Measurements from ENCODE around the gene QRICH2.

QRICH2 gene

DNA sequence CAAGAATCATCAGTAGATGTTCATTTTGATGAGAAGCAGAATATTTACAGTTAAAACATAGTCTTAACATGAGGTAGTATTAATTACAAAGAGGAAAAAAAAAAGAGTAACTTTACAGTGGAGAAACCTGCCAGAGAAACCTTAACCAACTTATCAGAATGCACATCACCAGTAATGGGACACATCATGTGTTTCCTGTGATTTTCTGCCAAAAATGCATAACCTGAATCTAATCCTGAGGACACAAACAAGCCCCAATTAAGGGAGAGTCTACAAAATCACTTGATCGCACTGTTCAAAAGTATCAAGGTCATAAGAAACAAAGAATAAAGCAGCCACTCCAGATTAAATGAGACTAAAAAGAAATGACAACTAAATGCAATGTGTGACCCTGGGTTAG is 18.2 kb upstream of the QRICH2 start:
- Histone ChIP-seq H2AK5ac (ENCODE audit: low read length) (no peak overlapping the region), H3K18ac (ENCODE audit: low read length) (no peak overlapping the region), H3K27ac (ENCODE audit: low read depth, low read length) (no peak overlapping the region), H3K27me3 (ENCODE audit: insufficient read depth, low read length, poor library complexity) (no peaks in the 10 kb centered on the region), H3K4me3 (ENCODE audit: low read length) (no peak overlapping the region), H3K4ac (ENCODE audit: low read depth, low read length) (no peak overlapping the region), H4K5ac (ENCODE audit: low read length) (no peak overlapping the region), H2BK120ac (ENCODE audit: low read depth, low read length) (no peak overlapping the region), H2BK15ac (replicated peaks; ENCODE audit: low read depth) (no peak overlapping the region), H3K79me1 (ENCODE audit: low read length) (no peaks in the 10 kb centered on the region), H3K4me2 (ENCODE audit: low read length) (no peak overlapping the region), H3K4me1 (ENCODE audit: control insufficient read depth, low read depth, low read length) (no peaks in the 10 kb centered on the region), H3K79me2 (ENCODE audit: control insufficient read depth, insufficient read depth, low read length) (no peaks in the 10 kb centered on the region), H3K23ac (ENCODE audit: low read length) (no peak overlapping the region), H3K36me3 (ENCODE audit: control insufficient read depth, insufficient read depth, low read length) (peaks cover 6% of the 10 kb centered on the region), H4K8ac (ENCODE audit: low read depth, low read length) (no peak overlapping the region), H3K56ac (ENCODE audit: low read length) (no peak overlapping the region), H2BK5ac (ENCODE audit: low read length) (no peak overlapping the region), H3K9ac (ENCODE audit: low read length) (no peak overlapping the region)
- no CpG with 5 or more reads among the region's 1 CpG for WGBS (ENCODE audit: extremely low coverage, insufficient coverage, low lambda C conversion rate)
- DNase-seq: no peak

DNA sequence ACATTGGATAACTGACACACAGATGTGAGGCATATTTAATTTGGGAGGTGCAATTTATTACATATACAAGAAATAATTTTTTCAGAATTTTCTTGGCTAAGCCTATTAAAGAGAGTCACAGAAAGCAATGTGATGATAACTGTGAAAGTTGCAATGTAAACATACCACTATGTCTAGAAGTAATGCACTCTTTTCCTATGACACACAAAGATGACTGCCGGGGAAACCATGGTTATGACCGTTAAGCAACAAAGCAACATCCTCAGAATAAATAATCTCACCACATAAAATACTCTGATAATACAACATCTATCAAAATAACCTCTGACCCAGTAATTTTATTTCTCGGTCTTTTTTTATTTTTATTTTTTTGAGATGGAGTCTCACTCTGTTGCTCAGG is 10.5 kb upstream of the QRICH2 start:
- Histone ChIP-seq H2AK5ac (ENCODE audit: low read length) (no peak overlapping the region), H3K27ac (ENCODE audit: low read depth, low read length) (no peak overlapping the region), H3K4ac (ENCODE audit: low read depth, low read length) (no peak overlapping the region), H2BK15ac (replicated peaks; ENCODE audit: low read depth) (no peak overlapping the region), H3K4me2 (ENCODE audit: low read length) (no peak overlapping the region), H2BK5ac (ENCODE audit: low read length) (no peak overlapping the region), H4K5ac (ENCODE audit: low read length) (no peak overlapping the region), H3K9ac (ENCODE audit: low read length) (no peak overlapping the region), H3K23ac (ENCODE audit: low read length) (no peak overlapping the region), H3K79me2 (ENCODE audit: control insufficient read depth, insufficient read depth, low read length) (no peaks in the 10 kb centered on the region), H3K56ac (ENCODE audit: low read length) (no peak overlapping the region), H3K27me3 (ENCODE audit: insufficient read depth, low read length, poor library complexity) (no peaks in the 10 kb centered on the region), H3K18ac (ENCODE audit: low read length) (no peak overlapping the region), H3K79me1 (ENCODE audit: low read length) (no peaks in the 10 kb centered on the region), H2BK120ac (ENCODE audit: low read depth, low read length) (no peak overlapping the region), H3K4me1 (ENCODE audit: control insufficient read depth, low read depth, low read length) (no peaks in the 10 kb centered on the region), H3K4me3 (ENCODE audit: low read length) (no peak overlapping the region), H4K8ac (ENCODE audit: low read depth, low read length) (no peak overlapping the region), H3K36me3 (ENCODE audit: control insufficient read depth, insufficient read depth, low read length) (no peaks in the 10 kb centered on the region)
- WGBS (ENCODE audit: extremely low coverage, insufficient coverage, low lambda C conversion rate): 100% methylated on average over 1 of the region's 3 CpGs
- DNase-seq: no peak

DNA sequence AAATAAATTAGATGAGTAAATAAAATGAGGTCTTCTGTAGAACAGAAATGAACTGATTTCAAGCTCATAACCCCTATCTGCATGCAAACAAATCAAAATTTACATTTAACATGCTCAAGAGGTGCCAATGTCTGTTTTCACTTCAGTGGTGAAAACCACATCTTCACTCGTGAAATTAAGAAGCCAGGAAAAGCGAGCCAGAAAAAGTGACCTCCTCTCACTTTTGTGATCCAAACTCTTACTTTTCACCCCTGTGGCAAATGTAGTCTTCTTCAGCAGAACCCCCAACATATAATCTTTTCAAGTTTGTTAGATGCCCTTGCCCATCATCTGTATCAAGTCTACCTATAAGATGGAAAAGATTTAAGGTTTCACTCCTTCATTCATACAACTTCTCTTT is 9.5 kb upstream of the QRICH2 start:
- Histone ChIP-seq H3K4me1 (ENCODE audit: control insufficient read depth, low read depth, low read length) (no peaks in the 10 kb centered on the region), H3K36me3 (ENCODE audit: control insufficient read depth, insufficient read depth, low read length) (no peaks in the 10 kb centered on the region), H2BK5ac (ENCODE audit: low read length) (no peak overlapping the region), H3K79me1 (ENCODE audit: low read length) (no peaks in the 10 kb centered on the region), H3K23ac (ENCODE audit: low read length) (no peak overlapping the region), H3K4ac (ENCODE audit: low read depth, low read length) (no peak overlapping the region), H3K27ac (ENCODE audit: low read depth, low read length) (no peak overlapping the region), H4K5ac (ENCODE audit: low read length) (no peak overlapping the region), H4K8ac (ENCODE audit: low read depth, low read length) (no peak overlapping the region), H3K79me2 (ENCODE audit: control insufficient read depth, insufficient read depth, low read length) (no peaks in the 10 kb centered on the region), H3K4me2 (ENCODE audit: low read length) (no peak overlapping the region), H2BK120ac (ENCODE audit: low read depth, low read length) (no peak overlapping the region), H3K4me3 (ENCODE audit: low read length) (no peak overlapping the region), H2BK15ac (replicated peaks; ENCODE audit: low read depth) (no peak overlapping the region), H3K18ac (ENCODE audit: low read length) (no peak overlapping the region), H3K56ac (ENCODE audit: low read length) (no peak overlapping the region), H3K27me3 (ENCODE audit: insufficient read depth, low read length, poor library complexity) (no peaks in the 10 kb centered on the region), H3K9ac (ENCODE audit: low read length) (no peak overlapping the region), H2AK5ac (ENCODE audit: low read length) (no peak overlapping the region)
- WGBS (ENCODE audit: extremely low coverage, insufficient coverage, low lambda C conversion rate): no CpG with 5 or more reads among the region's 2 CpGs
- DNase-seq: no peak

DNA sequence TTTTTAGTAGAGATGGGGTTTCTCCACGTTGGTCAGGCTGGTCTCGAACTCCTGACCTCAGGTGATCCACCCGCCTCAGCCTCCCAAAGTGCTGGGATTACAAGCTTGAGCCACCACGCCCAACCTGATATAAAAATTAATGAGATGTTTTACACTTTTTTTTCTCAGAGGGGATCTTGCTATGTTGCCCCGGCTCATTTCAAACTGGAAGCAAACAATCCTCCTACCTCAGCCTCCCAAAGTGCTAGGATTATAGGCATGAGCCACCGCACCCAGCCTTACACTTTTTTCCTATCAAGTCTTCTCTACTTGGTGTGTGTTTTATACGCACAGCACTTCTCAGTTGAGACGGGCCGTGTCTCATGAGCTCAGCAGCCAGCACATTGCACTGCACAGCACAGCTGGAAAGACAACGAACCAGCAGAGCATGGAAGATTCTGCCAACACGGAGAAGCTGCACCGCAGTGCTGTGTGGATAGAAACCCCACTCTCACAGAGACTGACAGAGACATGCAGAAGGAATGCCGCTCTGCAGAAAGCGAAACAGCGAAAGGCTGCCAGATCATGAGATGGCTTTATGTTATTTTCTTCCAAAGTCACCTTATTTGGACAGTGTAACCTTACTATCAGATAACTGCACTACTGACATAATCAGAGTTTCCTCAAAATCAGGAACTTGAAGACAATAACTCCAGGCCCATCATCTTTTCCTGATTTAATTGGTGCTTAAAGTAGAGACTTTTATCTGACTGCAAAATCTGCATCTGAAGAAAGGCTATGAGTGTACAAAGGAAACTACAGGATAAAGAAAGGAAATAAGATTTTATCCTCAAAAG is 6.5 kb upstream of the QRICH2 start:
- no peak for DNase-seq
- Histone ChIP-seq H4K8ac (ENCODE audit: low read depth, low read length) (no peak overlapping the region), H2AK5ac (ENCODE audit: low read length) (no peak overlapping the region), H3K79me2 (ENCODE audit: control insufficient read depth, insufficient read depth, low read length) (no peaks in the 10 kb centered on the region), H3K79me1 (ENCODE audit: low read length) (no peaks in the 10 kb centered on the region), H3K4ac (ENCODE audit: low read depth, low read length) (no peak overlapping the region), H3K18ac (ENCODE audit: low read length) (no peak overlapping the region), H3K36me3 (ENCODE audit: control insufficient read depth, insufficient read depth, low read length) (no peaks in the 10 kb centered on the region), H3K9ac (ENCODE audit: low read length) (no peak overlapping the region), H3K27ac (ENCODE audit: low read depth, low read length) (no peak overlapping the region), H3K4me3 (ENCODE audit: low read length) (no peak overlapping the region), H2BK15ac (replicated peaks; ENCODE audit: low read depth) (no peak overlapping the region), H3K23ac (ENCODE audit: low read length) (no peak overlapping the region), H3K56ac (ENCODE audit: low read length) (no peak overlapping the region), H2BK120ac (ENCODE audit: low read depth, low read length) (no peak overlapping the region), H4K5ac (ENCODE audit: low read length) (no peak overlapping the region), H2BK5ac (ENCODE audit: low read length) (no peak overlapping the region), H3K27me3 (ENCODE audit: insufficient read depth, low read length, poor library complexity) (no peaks in the 10 kb centered on the region), H3K4me1 (ENCODE audit: control insufficient read depth, low read depth, low read length) (no peaks in the 10 kb centered on the region), H3K4me2 (ENCODE audit: low read length) (no peak overlapping the region)
- no CpG with 5 or more reads among the region's 15 CpGs for WGBS (ENCODE audit: extremely low coverage, insufficient coverage, low lambda C conversion rate)

DNA sequence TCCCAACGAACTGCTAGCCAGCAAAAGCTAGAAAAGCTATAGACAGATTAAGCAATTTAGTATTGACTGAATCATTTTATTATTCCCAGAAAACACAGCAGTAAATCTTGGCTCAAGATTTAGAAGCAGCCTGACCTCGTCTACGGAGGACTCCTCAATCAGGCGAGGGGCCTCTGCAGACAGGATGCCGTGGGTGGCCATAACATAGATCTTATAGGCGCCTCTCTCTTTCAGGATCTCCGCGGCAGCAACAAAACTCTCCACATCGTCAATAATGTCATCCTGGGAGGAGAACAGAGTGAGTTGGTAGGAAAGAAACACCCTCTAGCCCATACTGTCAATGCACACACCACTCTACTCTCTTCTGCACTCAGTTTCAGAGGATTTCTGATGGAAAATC is 4.7 kb upstream of the QRICH2 start:
- H3K9ac ChIP-seq (ENCODE audit: low read length): no peak overlapping the region
- no CpG with 5 or more reads among the region's 9 CpGs for WGBS (ENCODE audit: extremely low coverage, insufficient coverage, low lambda C conversion rate)

DNA sequence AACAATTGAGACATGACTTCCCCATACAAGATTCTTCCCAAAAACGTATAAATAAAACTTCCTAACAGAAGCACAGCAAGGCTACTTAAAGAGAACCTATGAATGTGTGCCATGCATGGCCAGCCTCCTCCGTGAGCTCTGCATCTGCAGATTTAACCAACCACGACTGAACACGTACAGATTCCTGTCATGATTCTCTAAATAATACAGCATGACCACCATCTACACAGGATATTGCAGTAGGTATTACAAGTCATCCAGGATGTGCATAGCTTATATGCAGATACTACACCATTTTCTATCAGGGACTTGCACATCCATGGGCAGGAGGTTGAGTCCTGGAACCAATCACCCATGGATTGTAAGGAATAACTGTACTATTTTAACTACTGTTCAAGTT is 1.4 kb upstream of the QRICH2 start:
- WGBS (ENCODE audit: extremely low coverage, insufficient coverage, low lambda C conversion rate): no CpG with 5 or more reads among the region's 4 CpGs
- H2BK5ac ChIP-seq (ENCODE audit: low read length): no peak overlapping the region
- H2BK15ac ChIP-seq (replicated peaks; ENCODE audit: low read depth): no peak overlapping the region
- no peak overlapping the region for H3K9ac ChIP-seq (ENCODE audit: low read length)
- H2BK120ac ChIP-seq (ENCODE audit: low read depth, low read length): no peak overlapping the region
- no peak overlapping the region for H4K8ac ChIP-seq (ENCODE audit: low read depth, low read length)
- H3K56ac ChIP-seq (ENCODE audit: low read length): no peak overlapping the region
- H3K23ac ChIP-seq (ENCODE audit: low read length): no peak overlapping the region
- H3K4me1 ChIP-seq (ENCODE audit: control insufficient read depth, low read depth, low read length): no peaks in the 10 kb centered on the region
- H3K18ac ChIP-seq (ENCODE audit: low read length): no peak overlapping the region
- no peak overlapping the region for H4K5ac ChIP-seq (ENCODE audit: low read length)
- no peak overlapping the region for H3K4me2 ChIP-seq (ENCODE audit: low read length)
- H3K79me1 ChIP-seq (ENCODE audit: low read length): no peaks in the 10 kb centered on the region
- no peak overlapping the region for H3K27ac ChIP-seq (ENCODE audit: low read depth, low read length)
- no peaks in the 10 kb centered on the region for H3K36me3 ChIP-seq (ENCODE audit: control insufficient read depth, insufficient read depth, low read length)
- H2AK5ac ChIP-seq (ENCODE audit: low read length): no peak overlapping the region
- H3K4ac ChIP-seq (ENCODE audit: low read depth, low read length): no peak overlapping the region
- no peaks in the 10 kb centered on the region for H3K79me2 ChIP-seq (ENCODE audit: control insufficient read depth, insufficient read depth, low read length)
- no peaks in the 10 kb centered on the region for H3K27me3 ChIP-seq (ENCODE audit: insufficient read depth, low read length, poor library complexity)
- no peak overlapping the region for H3K4me3 ChIP-seq (ENCODE audit: low read length)
- no peak for DNase-seq

More for the DNA sequence above, 4.7 kb upstream of the QRICH2 start:
- Histone ChIP-seq H3K79me2 (ENCODE audit: control insufficient read depth, insufficient read depth, low read length) (no peaks in the 10 kb centered on the region), H3K27ac (ENCODE audit: low read depth, low read length) (no peak overlapping the region), H3K56ac (ENCODE audit: low read length) (no peak overlapping the region), H3K18ac (ENCODE audit: low read length) (no peak overlapping the region), H4K5ac (ENCODE audit: low read length) (no peak overlapping the region), H2BK15ac (replicated peaks; ENCODE audit: low read depth) (no peak overlapping the region), H2AK5ac (ENCODE audit: low read length) (no peak overlapping the region), H2BK5ac (ENCODE audit: low read length) (no peak overlapping the region), H3K27me3 (ENCODE audit: insufficient read depth, low read length, poor library complexity) (no peaks in the 10 kb centered on the region), H4K8ac (ENCODE audit: low read depth, low read length) (no peak overlapping the region), H3K4me1 (ENCODE audit: control insufficient read depth, low read depth, low read length) (no peaks in the 10 kb centered on the region), H3K36me3 (ENCODE audit: control insufficient read depth, insufficient read depth, low read length) (no peaks in the 10 kb centered on the region), H3K79me1 (ENCODE audit: low read length) (no peaks in the 10 kb centered on the region), H2BK120ac (ENCODE audit: low read depth, low read length) (no peak overlapping the region), H3K4me2 (ENCODE audit: low read length) (no peak overlapping the region), H3K4ac (ENCODE audit: low read depth, low read length) (no peak overlapping the region), H3K4me3 (ENCODE audit: low read length) (no peak overlapping the region), H3K23ac (ENCODE audit: low read length) (no peak overlapping the region)
- no peak for DNase-seq

Data from mesendoderm (in vitro differentiated cells).